Thoracic aorta (tissue), 2 donors: Measurements from ENCODE around the gene SRRM4. TPM values are rescaled to one million over a fixed set of nuclear protein-coding genes. Genes with fewer than 3 reads are reported as not detected.

ENCODE experiments used
- ATAC-seq: fragments of 150-250 bp; one replicate; pipeline ENCODE4 v1.8.0; 2017; ENCODE audit warnings: low read depth; ENCODE audit not compliant: insufficient number of reproducible peaks, low FRiP score
- DNase-seq: peaks from one replicate; pipeline ENCODE4 v3.0.0-alpha.2; 2020; ENCODE audit warnings: low spot score
- H3K27ac ChIP-seq, 2 donors: fragments of 200-600 bp; sonication (generic); 1 replicate in 1 of 2; 2 replicates in 1 of 2; pipeline ENCODE4 v1.5.1; 2016; ENCODE audit warnings: mild to moderate bottlenecking in 2 of 2, moderate library complexity in 2 of 2
- H3K27me3 ChIP-seq: fragments of 200-600 bp; sonication (generic); replicated peaks from 2 replicates; pipeline ENCODE4 v1.6.0; 2016; ENCODE audit warnings: mild to moderate bottlenecking; ENCODE audit not compliant: insufficient read depth
- H3K36me3 ChIP-seq: fragments of 200-600 bp; sonication (generic); one replicate; pipeline ENCODE4 v1.5.1; 2016
- H3K4me1 ChIP-seq, 2 donors: fragments of 200-600 bp; sonication (generic); 1 replicate in 1 of 2; 2 replicates in 1 of 2; pipeline versions ENCODE4 v1.5.1 to v1.6.0; 2016; ENCODE audit warnings: low read depth in 2 of 2, mild to moderate bottlenecking in 1 of 2; ENCODE audit not compliant: control insufficient read depth in 1 of 2
- H3K4me3 ChIP-seq: fragments of 200-600 bp; sonication (generic); 2 replicates; pipeline ENCODE4 v1.5.1; 2016; ENCODE audit warnings: mild to moderate bottlenecking
- H3K9me3 ChIP-seq: fragments of 200-600 bp; sonication (generic); 2 replicates; pipeline ENCODE4 v1.5.1; 2016
- total RNA-seq, 2 donors: library from RNA; depleted of rRNA; stranded (reverse); fragments of >200 nt; gene quantifications; one replicate each; pipeline versions ENCODE4 v1.1.0 to v1.2.3, GENCODE V29; 2016
- TF ChIP-seq, protein P1 (sequence below): fragments of 200-600 bp; sonication (generic); IDR thresholded peaks from one replicate; pipeline ENCODE4 v1.5.1; 2019; ENCODE audit warnings: antibody characterized with exemption

SRRM4 gene
- total RNA-seq, 2 donors from 2014 or later: 0.21 TPM; not detected in 1

DNA sequence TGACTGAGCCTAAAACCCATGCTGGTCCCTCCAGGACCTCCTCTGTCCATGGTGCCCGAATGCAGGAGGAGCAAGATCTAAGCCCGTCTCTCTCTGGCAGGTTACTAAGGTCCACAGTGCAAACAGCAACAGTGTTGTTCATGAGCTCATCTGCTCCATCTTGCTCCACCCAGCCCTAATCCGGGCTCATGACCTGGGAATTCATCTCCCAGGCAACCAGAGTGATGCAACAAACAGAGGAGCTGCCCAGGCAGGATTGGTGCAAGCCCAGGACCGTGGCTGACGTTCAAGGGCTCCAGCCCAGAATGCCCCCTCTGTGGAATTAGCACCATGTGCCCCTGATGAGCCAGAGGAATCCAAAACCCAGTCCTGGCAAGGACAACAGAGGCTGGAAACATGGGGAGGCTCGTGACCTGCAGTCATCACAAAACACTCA lies 227.3 kb downstream of the SRRM4 start:
- H3K9me3 ChIP-seq: no peaks in the 10 kb centered on the region
- no peaks in the 10 kb centered on the region for H3K4me1 ChIP-seq

DNA sequence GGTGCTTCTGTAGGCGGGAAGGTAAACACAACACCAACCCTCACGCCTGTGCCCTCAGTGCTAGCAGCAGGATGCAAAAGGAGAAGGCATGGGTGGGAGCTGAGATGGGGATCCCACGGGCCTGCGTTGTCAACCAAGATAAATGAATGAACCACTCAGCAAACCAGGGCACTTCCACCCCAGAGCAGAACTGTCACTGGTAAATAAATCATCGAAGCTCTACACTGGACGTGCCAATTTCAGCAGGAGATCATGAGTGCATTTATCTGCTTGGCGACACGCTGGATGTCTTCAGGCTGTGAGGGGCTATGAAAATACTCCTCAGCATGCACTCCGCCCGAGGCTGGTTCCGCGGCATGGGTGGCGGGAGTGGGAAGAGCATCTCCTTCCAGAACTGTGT lies 230.5 kb downstream of the SRRM4 start:
- Histone ChIP-seq H3K27ac (no peak overlapping the region), H3K27me3 (no peaks in the 10 kb centered on the region), H3K36me3 (no peaks in the 10 kb centered on the region), H3K4me1 (no peaks in the 10 kb centered on the region), H3K9me3 (no peaks in the 10 kb centered on the region), H3K4me3 (no peak overlapping the region)
- TF ChIP-seq, protein P1, sequence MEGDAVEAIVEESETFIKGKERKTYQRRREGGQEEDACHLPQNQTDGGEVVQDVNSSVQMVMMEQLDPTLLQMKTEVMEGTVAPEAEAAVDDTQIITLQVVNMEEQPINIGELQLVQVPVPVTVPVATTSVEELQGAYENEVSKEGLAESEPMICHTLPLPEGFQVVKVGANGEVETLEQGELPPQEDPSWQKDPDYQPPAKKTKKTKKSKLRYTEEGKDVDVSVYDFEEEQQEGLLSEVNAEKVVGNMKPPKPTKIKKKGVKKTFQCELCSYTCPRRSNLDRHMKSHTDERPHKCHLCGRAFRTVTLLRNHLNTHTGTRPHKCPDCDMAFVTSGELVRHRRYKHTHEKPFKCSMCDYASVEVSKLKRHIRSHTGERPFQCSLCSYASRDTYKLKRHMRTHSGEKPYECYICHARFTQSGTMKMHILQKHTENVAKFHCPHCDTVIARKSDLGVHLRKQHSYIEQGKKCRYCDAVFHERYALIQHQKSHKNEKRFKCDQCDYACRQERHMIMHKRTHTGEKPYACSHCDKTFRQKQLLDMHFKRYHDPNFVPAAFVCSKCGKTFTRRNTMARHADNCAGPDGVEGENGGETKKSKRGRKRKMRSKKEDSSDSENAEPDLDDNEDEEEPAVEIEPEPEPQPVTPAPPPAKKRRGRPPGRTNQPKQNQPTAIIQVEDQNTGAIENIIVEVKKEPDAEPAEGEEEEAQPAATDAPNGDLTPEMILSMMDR: no peak
- ATAC-seq (no peak), DNase-seq (no peak)

More for the DNA sequence above, 227.3 kb downstream of the SRRM4 start:
- TF ChIP-seq, protein P1: no peak
- DNase-seq (peak; percentile 16), ATAC-seq (peak; percentile 80)
- no peak overlapping the region for H3K27ac ChIP-seq
- no peaks in the 10 kb centered on the region for H3K27me3 ChIP-seq
- H3K36me3 ChIP-seq: no peaks in the 10 kb centered on the region
- H3K4me3 ChIP-seq: no peak overlapping the region

Other genes starting within 250 kb of the SRRM4 start
- gene HSPB8, start 197.4 kb downstream of the SRRM4 start, total RNA-seq: 100 to 1,000 TPM; 108 to 172 TPM